IMR-90 (cell line): ENCODE data around the gene RPE. TPM values are rescaled to one million over a fixed set of nuclear protein-coding genes. Genes with fewer than 3 reads are reported as not detected.

ENCODE experiments used
- ATAC-seq: fragments of 200-7000 bp; cut with Tn5 transposase; 2 replicates; pipeline ENCODE4 v1.9.1; 2020; ENCODE audit warnings: low read depth, mild to moderate bottlenecking, moderate library complexity
- BruUV-seq: library from RNA; stranded (reverse); fragments of 400-500 nt; replicated peaks from 2 replicates; lab custom pipeline; 2021; lab: Mats Ljungman, UMichigan
- CTCF ChIA-PET: fragments of 300-600 bp; formaldehyde crosslinking; extraction: SDS; loops from one replicate; lab custom pipeline; 2021; ENCODE audit warnings: antibody characterized with exemption; lab: Yijun Ruan, JAX
- POLR2A ChIA-PET: fragments of 300-600 bp; sonication (Branson Sonifier 250); formaldehyde crosslinking; loops from one replicate; lab custom pipeline; 2022; ENCODE audit warnings: antibody characterized with exemption; ENCODE audit not compliant: unreplicated experiment; lab: Charles Lee
- DNase-seq: peaks from one replicate; pipeline ENCODE4 v3.0.0; 2013
- H2AFZ ChIP-seq: replicated peaks from 2 replicates; pipeline ENCODE3; 2013; ENCODE audit warnings: low read length, mild to moderate bottlenecking; ENCODE audit not compliant: poor library complexity
- H2AK5ac ChIP-seq: 2 replicates; pipeline ENCODE4 v1.6.1; 2013; ENCODE audit warnings: low read depth, low read length, inconsistent platforms
- H2AK9ac ChIP-seq: replicated peaks from 2 replicates; pipeline ENCODE3; 2013; ENCODE audit warnings: mild to moderate bottlenecking, low read depth, low read length, moderate library complexity; ENCODE audit not compliant: poor library complexity
- H2BK120ac ChIP-seq: 2 replicates; pipeline ENCODE4 v1.6.1; 2013; ENCODE audit warnings: low read depth, low read length, inconsistent platforms
- H2BK15ac ChIP-seq: 3 replicates; pipeline ENCODE4 v1.6.1; 2013; ENCODE audit warnings: low read depth, low read length, inconsistent platforms
- H2BK20ac ChIP-seq: 2 replicates; pipeline ENCODE4 v1.6.1; 2013; ENCODE audit warnings: low read depth, mild to moderate bottlenecking, inconsistent platforms, low read length, moderate library complexity
- H2BK5ac ChIP-seq: 2 replicates; pipeline ENCODE4 v1.6.1; 2013; ENCODE audit warnings: mild to moderate bottlenecking, low read depth, low read length, inconsistent platforms; ENCODE audit not compliant: poor library complexity, severe bottlenecking
- H3K14ac ChIP-seq: replicated peaks from 2 replicates; pipeline ENCODE4 v1.6.1; 2013; ENCODE audit warnings: low read depth, low read length, inconsistent platforms
- H3K18ac ChIP-seq: 2 replicates; pipeline ENCODE4 v1.6.1; 2013; ENCODE audit warnings: low read depth, low read length, control low read depth
- H3K23ac ChIP-seq: 2 replicates; pipeline ENCODE4 v1.6.1; 2013; ENCODE audit warnings: low read depth, low read length, inconsistent platforms
- H3K27ac ChIP-seq: 2 replicates; pipeline ENCODE4 v1.5.1; 2013; ENCODE audit warnings: mild to moderate bottlenecking, control low read depth, low read length; ENCODE audit not compliant: insufficient read depth
- H3K27me3 ChIP-seq: 2 replicates; pipeline ENCODE4 v1.6.1; 2013; ENCODE audit warnings: low read length; ENCODE audit not compliant: control insufficient read depth, insufficient read depth
- H3K36me3 ChIP-seq: 2 replicates; pipeline ENCODE4 v1.6.1; 2013; ENCODE audit warnings: low read length, mixed read lengths; ENCODE audit not compliant: control insufficient read depth, insufficient read depth
- H3K4ac ChIP-seq: 2 replicates; pipeline ENCODE4 v1.6.1; 2013; ENCODE audit warnings: low read depth, low read length, inconsistent platforms
- H3K4me1 ChIP-seq: 2 replicates; pipeline ENCODE4 v1.6.1; 2013; ENCODE audit warnings: low read length, mixed read lengths; ENCODE audit not compliant: control insufficient read depth, insufficient read depth
- H3K4me2 ChIP-seq: 2 replicates; pipeline ENCODE4 v1.6.1; 2013; ENCODE audit warnings: low read depth, mild to moderate bottlenecking, control low read depth, low read length, moderate library complexity
- H3K4me3 ChIP-seq: 2 replicates; pipeline ENCODE4 v1.5.1; 2013; ENCODE audit warnings: low read depth, mild to moderate bottlenecking, control low read depth, low read length, moderate library complexity; ENCODE audit not compliant: insufficient read depth
- H3K56ac ChIP-seq: 2 replicates; pipeline ENCODE4 v1.6.1; 2013; ENCODE audit warnings: low read length, inconsistent platforms; ENCODE audit not compliant: insufficient read depth; ENCODE audit errors: extremely low read depth
- H3K79me1 ChIP-seq, 2 experiments: 2 replicates each; pipeline ENCODE4 v1.6.1; 2013; ENCODE audit warnings: low read length in 2 of 2, inconsistent platforms in 1 of 2, low read depth in 1 of 2
- H3K9ac ChIP-seq: 2 replicates; pipeline ENCODE4 v1.6.1; 2013; ENCODE audit warnings: low read depth, low read length, control low read depth
- H3K9me1 ChIP-seq: 2 replicates; pipeline ENCODE4 v1.6.1; 2013; ENCODE audit warnings: low read length, inconsistent platforms; ENCODE audit not compliant: insufficient read depth
- H3K9me3 ChIP-seq: 2 replicates; pipeline ENCODE4 v1.6.1; 2013; ENCODE audit warnings: low read length; ENCODE audit not compliant: control insufficient read depth, insufficient read depth
- H4K20me1 ChIP-seq: 2 replicates; pipeline ENCODE4 v1.6.1; 2013; ENCODE audit warnings: low read length, inconsistent platforms; ENCODE audit not compliant: insufficient read depth
- H4K5ac ChIP-seq: 2 replicates; pipeline ENCODE4 v1.6.1; 2013; ENCODE audit warnings: mild to moderate bottlenecking, low read depth, low read length, control low read depth
- H4K8ac ChIP-seq, 2 experiments: 2 replicates each; pipeline ENCODE4 v1.6.1; 2013; ENCODE audit warnings: low read depth in 2 of 2, low read length in 2 of 2, control low read depth in 1 of 2, inconsistent platforms in 1 of 2
- H4K91ac ChIP-seq: 2 replicates; pipeline ENCODE4 v1.6.1; 2013; ENCODE audit warnings: low read depth, low read length, inconsistent platforms; ENCODE audit not compliant: insufficient read depth
- BHLHE40 ChIP-seq: fragments of 150-350 bp; IDR thresholded peaks from 2 replicates; pipeline ENCODE4 v1.6.1; 2016; ENCODE audit warnings: mild to moderate bottlenecking, low read depth, low read length
- CEBPB ChIP-seq: IDR thresholded peaks from 2 replicates; pipeline ENCODE4 v1.6.1; 2012; ENCODE audit warnings: low read depth, low read length, improper control_type of control experiment
- CHD1 ChIP-seq: IDR thresholded peaks from 2 replicates; pipeline ENCODE4 v1.6.1; 2012; ENCODE audit warnings: low read depth, low read length, improper control_type of control experiment
- ELK1 ChIP-seq: fragments of 150-350 bp; IDR thresholded peaks from 2 replicates; pipeline ENCODE4 v1.6.1; 2016; ENCODE audit warnings: low read depth, mild to moderate bottlenecking, low read length, moderate library complexity, borderline replicate concordance
- FOS ChIP-seq: fragments of 150-350 bp; IDR thresholded peaks from 2 replicates; pipeline ENCODE4 v1.6.1; 2016; ENCODE audit warnings: low read depth, low read length
- MAFK ChIP-seq: IDR thresholded peaks from 2 replicates; pipeline ENCODE4 v1.6.1; 2012; ENCODE audit warnings: low read depth, low read length, improper control_type of control experiment
- MAZ ChIP-seq: IDR thresholded peaks from 2 replicates; pipeline ENCODE4 v1.6.1; 2012; ENCODE audit warnings: low read depth, mild to moderate bottlenecking, low read length, improper control_type of control experiment, moderate library complexity, borderline replicate concordance
- MXI1 ChIP-seq: IDR thresholded peaks from 2 replicates; pipeline ENCODE4 v1.6.1; 2012; ENCODE audit warnings: low read depth, mild to moderate bottlenecking, low read length, moderate library complexity, borderline replicate concordance
- NFE2L2 ChIP-seq: fragments of 150-350 bp; IDR thresholded peaks from 2 replicates; pipeline ENCODE4 v1.6.1; 2016; ENCODE audit warnings: low read depth, mild to moderate bottlenecking, low read length
- POLR2A ChIP-seq: IDR thresholded peaks from 2 replicates; pipeline ENCODE4 v1.6.1; 2012; ENCODE audit warnings: mild to moderate bottlenecking, low read depth, low read length
- RAD21 ChIP-seq: IDR thresholded peaks from 2 replicates; pipeline ENCODE4 v1.6.1; 2012; ENCODE audit warnings: low read length, improper control_type of control experiment
- RCOR1 ChIP-seq: IDR thresholded peaks from 2 replicates; pipeline ENCODE4 v1.6.1; 2012; ENCODE audit warnings: mild to moderate bottlenecking, low read length, improper control_type of control experiment; ENCODE audit not compliant: insufficient replicate concordance
- RFX5 ChIP-seq: IDR thresholded peaks from 2 replicates; pipeline ENCODE4 v1.8.0; 2012; ENCODE audit warnings: low read depth, mild to moderate bottlenecking, low read length, moderate library complexity
- SMC3 ChIP-seq: fragments of 150-350 bp; IDR thresholded peaks from 2 replicates; pipeline ENCODE4 v1.6.1; 2016; ENCODE audit warnings: low read depth, mild to moderate bottlenecking, antibody characterized with exemption, low read length, moderate library complexity
- USF2 ChIP-seq: fragments of 150-350 bp; IDR thresholded peaks from 2 replicates; pipeline ENCODE4 v1.6.1; 2017; ENCODE audit warnings: mild to moderate bottlenecking, antibody characterized with exemption, low read length, low read depth
- WGBS, 2 experiments: methylation state at CpG; one replicate each; pipeline versions ENCODE4 v1.1.5 to v1.1.7; 2013; ENCODE audit warnings: missing lambda C conversion rate in 2 of 2; ENCODE audit not compliant: insufficient read length in 1 of 2; ENCODE audit errors: extremely low coverage in 2 of 2; 5-methylcytosine and 5-hydroxymethylcytosine counted together
- dilution Hi-C: fragments of 300-500 bp; cut with HindIII; formaldehyde crosslinking; loops from one replicate; pipeline ENCODE4 v1.14.3; 2018; ENCODE audit warnings: low sequenced_read_pairs; ENCODE audit not compliant: unreplicated experiment
- in situ Hi-C: fragments of 300-500 bp; cut with MboI; formaldehyde crosslinking; loops from 3 replicates; pipeline ENCODE4 v1.14.3; 2019; ENCODE audit warnings: low sequenced_read_pairs, inconsistent platforms, mixed read lengths
- intact Hi-C: fragments of 100-400 bp; cut with micrococcal nuclease; formaldehyde crosslinking; loops from 2 replicates; pipeline ENCODE4 v1.10.0; 2022
- polyA plus RNA-seq, 3 experiments: library from polyadenylated mRNA; depleted of rRNA; stranded (reverse); fragments of >200 nt; gene quantifications; 2 replicates each; pipeline ENCODE4 v1.2.3, GENCODE V29; 2012; ENCODE audit warnings: low replicate concordance in 1 of 3
- total RNA-seq: library from RNA; depleted of rRNA; stranded (reverse); fragments of >200 nt; gene quantifications from 2 replicates; pipeline ENCODE4 v1.2.3, GENCODE V29; 2012
- TF ChIP-seq, protein P1 (sequence below): conservative IDR thresholded peaks from 2 replicates; pipeline ENCODE4 v1.5.1; 2012; ENCODE audit warnings: mild to moderate bottlenecking, low read depth, low read length, improper control_type of control experiment

The RPE gene
- total and polyA plus RNA-seq, 2 of the 4 experiments (the other 2 are of a cell fraction): 66.7 to 339 TPM

- no TSS peak for BruUV-seq
- Histone ChIP-seq H3K4me3 (no peak overlapping the region), H2AFZ (no peak overlapping the region), H4K20me1 (no peaks in the 10 kb centered on the region), H3K23ac (no peak overlapping the region), H2BK20ac (no peak overlapping the region), H4K8ac (no peak overlapping the region), H2BK5ac (no peak overlapping the region), H4K5ac (no peak overlapping the region), H3K9me3 (no peaks in the 10 kb centered on the region), H3K4ac (no peak overlapping the region), H3K9me1 (no peaks in the 10 kb centered on the region), H3K79me1 (peaks cover 0 to 8% of the 10 kb centered on the region in 2 experiments; a peak in 1 of 4 replicates), H4K91ac (no peak overlapping the region), H3K4me1 (peaks cover 1% of the 10 kb centered on the region; the same call in 1 of the 2 replicates), H2BK15ac (no peak overlapping the region), H2BK120ac (no peak overlapping the region), H3K36me3 (no peaks in the 10 kb centered on the region), H3K27me3 (no peaks in the 10 kb centered on the region; the same call in 1 of the 2 replicates), H2AK9ac (no peak overlapping the region), H2AK5ac (no peak overlapping the region), H3K9ac (no peak overlapping the region), H3K56ac (no peak overlapping the region), H3K18ac (no peak overlapping the region), H3K4me2 (no peak overlapping the region), H3K27ac (no peak overlapping the region), H3K14ac (no peak overlapping the region)
- ATAC-seq (no peak), DNase-seq (no peak)
- ChIA-PET CTCF (interaction anchor here (0.7 to 0.9 kb wide), 2 partner anchors 15 to 98 kb away, joined by 3 read pairs; no protein-coding TSS in a partner anchor), POLR2A (no interaction called here)
- no CpG with 5 or more reads among the region's 1 CpG for WGBS, 2 experiments
- TF ChIP-seq MAZ: no peak
- no peak for TF ChIP-seq RFX5
- no peak for TF ChIP-seq CEBPB
- no peak for TF ChIP-seq RAD21
- TF ChIP-seq, protein P1, sequence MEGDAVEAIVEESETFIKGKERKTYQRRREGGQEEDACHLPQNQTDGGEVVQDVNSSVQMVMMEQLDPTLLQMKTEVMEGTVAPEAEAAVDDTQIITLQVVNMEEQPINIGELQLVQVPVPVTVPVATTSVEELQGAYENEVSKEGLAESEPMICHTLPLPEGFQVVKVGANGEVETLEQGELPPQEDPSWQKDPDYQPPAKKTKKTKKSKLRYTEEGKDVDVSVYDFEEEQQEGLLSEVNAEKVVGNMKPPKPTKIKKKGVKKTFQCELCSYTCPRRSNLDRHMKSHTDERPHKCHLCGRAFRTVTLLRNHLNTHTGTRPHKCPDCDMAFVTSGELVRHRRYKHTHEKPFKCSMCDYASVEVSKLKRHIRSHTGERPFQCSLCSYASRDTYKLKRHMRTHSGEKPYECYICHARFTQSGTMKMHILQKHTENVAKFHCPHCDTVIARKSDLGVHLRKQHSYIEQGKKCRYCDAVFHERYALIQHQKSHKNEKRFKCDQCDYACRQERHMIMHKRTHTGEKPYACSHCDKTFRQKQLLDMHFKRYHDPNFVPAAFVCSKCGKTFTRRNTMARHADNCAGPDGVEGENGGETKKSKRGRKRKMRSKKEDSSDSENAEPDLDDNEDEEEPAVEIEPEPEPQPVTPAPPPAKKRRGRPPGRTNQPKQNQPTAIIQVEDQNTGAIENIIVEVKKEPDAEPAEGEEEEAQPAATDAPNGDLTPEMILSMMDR: no peak
- no peak for TF ChIP-seq USF2
- no peak for TF ChIP-seq BHLHE40
- no peak for TF ChIP-seq MXI1
- no peak for TF ChIP-seq ELK1
- TF ChIP-seq SMC3: no peak
- no peak for TF ChIP-seq POLR2A
- TF ChIP-seq CHD1: no peak
- TF ChIP-seq MAFK: no peak
- TF ChIP-seq FOS: no peak
- no peak for TF ChIP-seq RCOR1
- TF ChIP-seq NFE2L2: no peak
- dilution Hi-C loops: no loop called here
- in situ Hi-C loops: loop anchor here (10.0 kb wide), 1 partner anchor 176 kb away; the partner anchor contains the start of gene KANSL1L
- intact Hi-C loops: no loop called here
Observed at GRCh38 chr2:209998596-209998995, 3.8 kb upstream of the RPE start.
